GM19043 (cell line): ENCODE results near the gene NKG7.

Experiments used
- ATAC-seq: cut with Tn5 transposase; IDR thresholded peaks from one replicate; pipeline ENCODE4 v1.9.1; 2021; ENCODE audit warnings: low read depth; ENCODE audit not compliant: unreplicated experiment

The NKG7 gene

DNA sequence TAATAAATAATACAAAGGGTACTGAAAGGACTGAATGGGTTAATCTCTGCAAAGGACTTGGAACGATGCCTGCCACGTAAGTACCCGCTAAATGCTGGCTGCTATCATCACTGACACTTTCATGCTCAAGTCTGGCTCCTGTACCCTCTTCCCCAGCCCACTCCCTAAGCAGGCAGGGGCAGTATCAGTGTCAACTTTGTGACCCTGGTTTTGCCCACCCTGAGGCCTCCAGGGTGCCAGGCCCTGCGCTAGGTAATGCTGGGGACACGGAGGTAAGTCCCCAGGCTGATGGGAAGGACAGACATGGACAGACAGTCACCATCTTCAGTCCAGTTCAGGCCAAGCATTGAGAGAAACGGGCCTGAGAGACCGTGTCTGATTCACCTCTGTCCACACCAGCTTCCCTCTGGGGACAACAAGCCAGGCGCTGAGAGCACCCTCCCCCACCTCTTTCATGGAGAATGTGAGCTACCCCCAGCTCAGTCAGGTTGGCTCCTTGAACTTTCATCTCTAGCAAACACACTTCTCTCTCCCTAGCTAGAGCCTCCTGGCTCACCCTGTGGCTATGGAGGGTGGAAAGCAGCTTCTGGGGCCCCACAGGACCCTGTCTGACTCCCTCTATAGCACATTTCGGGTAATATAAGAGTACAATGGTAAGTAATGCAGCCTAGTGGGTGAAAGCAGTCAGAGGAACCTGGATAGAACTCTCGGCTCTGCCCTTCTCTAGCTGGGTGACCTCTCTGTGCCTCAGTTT, 7.1 kb downstream of the NKG7 start:
- no peak for ATAC-seq

DNA sequence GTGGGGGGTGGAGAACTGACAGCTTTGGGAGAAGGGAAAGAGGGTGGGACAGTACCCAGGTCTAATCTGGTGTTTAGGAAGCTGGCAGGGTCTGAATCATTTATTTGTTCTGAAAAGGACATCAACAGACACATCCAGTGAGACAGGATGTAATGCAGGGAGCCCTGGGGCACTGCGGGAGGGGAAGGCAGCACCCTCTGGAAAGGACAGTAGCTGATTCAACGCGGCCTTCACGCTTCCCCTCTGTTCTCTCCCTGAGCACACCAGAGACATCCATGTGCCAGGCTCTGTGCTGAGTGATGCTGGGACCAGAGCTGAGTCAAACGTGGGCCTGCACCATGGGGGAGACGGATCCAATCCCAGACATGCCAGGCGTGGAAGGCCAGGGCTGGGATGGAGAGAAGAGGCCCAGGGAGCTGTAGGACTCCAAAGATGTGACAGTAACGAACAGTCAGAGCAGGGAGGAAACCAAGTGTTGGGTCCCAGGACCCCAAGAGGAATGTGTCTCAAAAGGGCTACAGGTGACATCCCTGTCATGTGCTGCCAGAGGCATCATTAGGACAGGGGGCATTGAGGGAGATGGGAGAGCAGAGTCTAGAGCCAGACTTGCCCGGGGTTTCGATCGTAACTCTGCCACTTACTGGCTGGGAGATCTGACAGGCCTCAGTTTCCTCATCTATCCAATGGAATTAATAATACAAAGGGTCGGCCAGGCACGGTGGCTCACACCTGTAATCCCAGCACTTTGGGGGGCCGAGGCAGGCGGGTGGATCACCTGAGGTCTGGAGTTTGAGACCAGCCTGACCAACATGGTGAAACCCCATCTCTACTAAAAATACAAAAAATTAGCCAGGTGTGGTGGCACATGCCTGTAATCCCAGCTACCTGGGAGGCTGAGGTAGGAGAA, 8.0 kb downstream of the NKG7 start:
- no peak for ATAC-seq

DNA sequence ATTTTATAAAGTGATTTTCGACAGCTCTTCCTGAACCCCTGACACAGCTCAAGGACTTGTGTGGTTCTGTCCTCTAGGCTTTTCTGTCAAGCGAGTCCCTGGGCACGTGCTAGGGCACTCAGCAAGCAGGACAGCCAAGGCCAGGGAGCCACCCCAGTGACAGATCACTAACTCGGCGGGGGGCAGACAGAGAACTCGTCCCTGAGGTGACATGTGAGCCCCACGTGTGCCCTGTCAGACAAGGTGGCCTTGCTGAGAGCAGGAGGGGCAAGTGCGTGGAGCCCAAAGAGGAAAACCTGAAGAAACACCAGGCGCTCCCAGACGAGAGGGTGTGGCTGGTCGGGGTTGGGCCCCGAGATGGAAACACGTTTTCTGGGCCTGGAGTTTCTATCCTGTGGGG, 11.2 kb downstream of the NKG7 start:
- ATAC-seq, result no peak

DNA sequence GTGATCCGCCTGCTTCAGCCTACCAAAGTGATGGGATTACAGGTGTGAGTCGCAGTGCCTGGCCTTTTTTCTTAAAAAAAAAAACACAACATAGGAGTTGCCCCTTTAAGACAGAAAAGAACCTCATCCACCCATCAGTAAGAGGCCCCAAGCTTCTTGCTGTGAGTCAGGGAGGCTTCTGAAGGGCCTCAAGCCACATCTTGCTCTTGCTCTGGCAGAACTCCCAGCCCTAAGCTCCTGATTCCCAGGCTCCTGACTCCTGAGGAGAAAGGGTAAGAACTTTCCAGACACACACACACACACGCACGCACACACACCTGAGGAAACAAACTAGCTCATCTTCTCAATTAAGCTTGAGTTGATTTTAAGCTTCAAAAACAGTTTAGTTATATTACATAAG, 13.2 kb downstream of the NKG7 start:
- no peak for ATAC-seq

DNA sequence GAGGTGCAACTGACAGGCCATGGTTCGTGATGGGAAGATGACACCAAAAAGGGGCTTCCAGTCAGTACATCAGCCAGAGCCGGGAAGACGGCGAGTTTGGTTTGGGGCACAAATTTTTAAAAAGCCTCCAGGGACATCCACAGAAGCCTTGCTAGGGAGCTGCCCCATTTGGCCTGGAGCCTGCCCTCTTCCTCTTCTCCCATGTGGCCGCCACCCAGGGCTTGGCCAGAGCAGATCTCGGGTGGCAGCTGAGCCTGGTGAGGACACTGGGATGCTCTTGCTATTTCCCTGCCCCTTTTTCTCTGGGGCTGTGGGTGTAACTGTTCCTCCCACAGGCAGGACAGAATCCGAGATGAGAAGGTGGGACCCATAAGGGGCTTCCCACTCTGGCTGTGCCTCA, 14.5 kb downstream of the NKG7 start:
- ATAC-seq, result no peak

DNA sequence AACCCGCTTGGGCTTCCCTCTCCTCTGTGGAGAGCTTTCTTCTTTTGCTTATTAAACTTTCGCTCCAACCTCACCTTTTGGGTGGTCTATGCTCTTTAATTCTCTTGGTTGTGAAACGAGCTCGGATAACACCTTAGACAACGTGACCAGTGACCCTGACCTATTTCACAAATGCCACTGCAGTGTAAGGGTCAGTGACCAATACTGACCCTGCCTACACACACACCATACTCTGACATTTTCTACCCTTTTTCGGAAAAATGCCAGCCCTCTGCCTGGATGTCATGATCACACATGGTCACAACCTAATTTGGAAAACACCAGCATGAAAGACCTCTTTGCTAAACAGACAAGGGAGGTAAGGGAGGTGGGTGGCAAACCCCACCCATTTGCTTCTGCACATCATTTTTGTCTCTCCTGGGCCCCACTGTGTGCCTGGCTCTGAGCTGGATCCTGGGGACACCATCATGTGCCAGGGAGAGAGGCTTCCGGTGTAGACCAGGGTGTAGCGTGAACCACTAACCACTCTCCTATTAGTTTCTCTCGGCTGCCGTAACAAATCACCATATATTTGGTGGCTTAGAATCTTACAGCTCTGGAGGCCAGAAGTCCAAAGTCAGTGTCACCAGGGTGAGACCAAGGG, 16.2 kb downstream of the NKG7 start:
- no peak for ATAC-seq

DNA sequence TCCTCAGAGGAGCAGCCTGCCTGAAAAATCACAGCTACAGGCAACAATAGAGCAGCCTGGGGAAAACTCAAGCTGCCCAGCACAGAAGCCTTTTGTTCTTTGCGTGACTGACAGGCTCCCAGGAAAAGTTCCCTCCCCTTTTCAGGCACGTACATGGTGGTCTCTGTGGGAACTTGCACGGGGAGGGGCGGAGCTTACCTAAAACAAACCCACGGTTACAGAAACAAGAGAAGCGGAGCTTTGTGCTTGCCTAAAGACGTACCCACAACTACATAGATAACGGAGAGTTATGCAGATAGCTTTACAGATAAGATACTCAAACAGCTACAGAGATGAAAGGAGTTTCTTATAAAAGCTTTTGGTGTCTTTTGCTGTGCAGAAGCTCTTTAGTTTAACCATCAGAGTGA, 17.7 kb downstream of the NKG7 start:
- ATAC-seq, result no peak

DNA sequence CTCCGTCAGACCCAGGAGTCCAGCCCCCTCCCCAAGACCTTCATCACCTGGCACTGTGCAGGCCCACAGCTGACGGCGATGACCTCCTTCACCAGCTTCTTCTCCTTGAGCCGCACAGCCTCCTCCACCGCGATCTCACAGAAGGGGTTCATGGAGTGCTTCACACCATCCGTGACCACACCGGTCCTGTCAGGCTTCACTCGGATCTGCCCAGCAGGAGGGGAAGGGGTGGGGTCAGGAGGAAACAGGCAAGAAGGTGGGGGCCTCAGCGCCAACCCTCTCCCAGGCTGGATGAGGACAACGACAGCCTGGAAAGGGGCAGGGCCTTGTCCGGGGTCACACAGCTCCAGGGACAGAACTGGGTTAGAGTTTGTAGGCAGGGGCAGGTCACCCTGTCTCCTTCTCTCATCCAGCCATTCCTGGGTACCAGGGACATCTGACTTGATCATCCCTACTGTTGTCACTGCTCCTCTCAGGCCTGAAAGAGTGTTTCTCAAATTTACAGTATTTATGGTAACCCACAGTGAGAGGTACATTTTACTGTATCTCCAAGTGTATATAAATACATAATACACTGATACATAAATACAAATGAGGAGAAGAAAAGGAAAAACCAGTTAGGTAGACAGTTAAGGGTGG, 18.2 kb downstream of the NKG7 start:
- ATAC-seq, result no peak

DNA sequence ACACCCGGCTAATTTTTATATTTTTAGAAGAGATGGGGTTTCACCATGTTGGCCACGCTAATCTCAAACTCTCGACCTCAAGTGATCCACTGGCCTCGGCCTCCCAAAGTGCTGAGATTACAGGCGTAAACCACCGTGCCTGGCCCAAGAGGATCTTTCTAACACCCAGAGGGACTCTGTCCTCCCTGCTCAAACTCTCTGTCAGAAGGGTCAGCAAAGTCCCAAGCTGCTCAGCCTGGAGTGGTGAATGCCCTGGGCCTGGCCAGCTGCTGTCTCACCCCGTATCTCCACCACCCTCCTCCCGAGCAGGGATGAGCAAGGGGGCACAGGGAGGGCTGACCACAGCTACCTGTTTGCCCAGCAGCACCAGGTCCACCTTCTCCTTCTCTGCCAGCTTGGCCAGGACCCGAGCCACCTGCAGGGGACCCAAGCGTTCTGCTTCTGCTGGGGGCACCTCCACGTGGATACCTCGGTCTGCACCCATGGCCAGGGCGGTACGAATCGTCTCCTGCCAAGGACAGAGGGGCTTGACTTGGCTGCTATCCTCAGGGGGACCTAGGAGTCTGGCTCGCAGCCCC, 19.6 kb downstream of the NKG7 start:
- ATAC-seq, result no peak

DNA sequence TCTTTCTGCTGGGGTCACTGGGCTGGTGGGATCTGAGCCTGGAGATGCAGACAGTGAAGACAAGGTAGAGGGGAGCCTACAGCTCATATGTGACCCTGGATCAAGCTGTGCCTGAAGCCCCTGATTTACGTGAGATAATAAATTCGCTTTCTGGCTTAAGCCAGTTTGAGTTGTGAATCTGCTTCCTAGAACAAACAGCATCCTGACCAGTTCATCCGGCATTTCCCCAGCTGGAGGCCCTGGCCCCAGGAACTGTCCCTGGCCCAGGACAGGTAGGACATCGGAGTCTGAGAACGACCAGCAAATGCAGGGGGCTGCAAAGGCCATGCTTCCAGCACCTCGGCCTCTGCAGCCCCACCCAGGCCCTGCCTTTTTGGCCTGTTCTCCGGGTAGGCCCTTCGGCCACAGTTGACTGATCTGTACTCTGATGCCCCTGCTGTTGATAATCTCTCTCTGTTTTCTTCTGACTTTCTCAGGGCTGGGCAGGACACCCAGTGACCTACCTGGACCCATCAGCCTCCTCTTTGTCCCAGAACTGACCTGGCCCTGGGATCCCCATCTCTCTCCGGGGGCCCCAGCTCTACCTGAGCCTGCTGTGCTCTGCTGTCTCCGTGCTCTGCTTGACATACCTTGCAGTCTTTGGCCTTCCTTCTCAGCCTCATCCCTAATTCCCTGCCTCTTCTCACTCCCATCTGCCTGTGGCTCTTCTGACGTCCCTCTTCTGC, 21.0 kb downstream of the NKG7 start:
- ATAC-seq, result no peak

DNA sequence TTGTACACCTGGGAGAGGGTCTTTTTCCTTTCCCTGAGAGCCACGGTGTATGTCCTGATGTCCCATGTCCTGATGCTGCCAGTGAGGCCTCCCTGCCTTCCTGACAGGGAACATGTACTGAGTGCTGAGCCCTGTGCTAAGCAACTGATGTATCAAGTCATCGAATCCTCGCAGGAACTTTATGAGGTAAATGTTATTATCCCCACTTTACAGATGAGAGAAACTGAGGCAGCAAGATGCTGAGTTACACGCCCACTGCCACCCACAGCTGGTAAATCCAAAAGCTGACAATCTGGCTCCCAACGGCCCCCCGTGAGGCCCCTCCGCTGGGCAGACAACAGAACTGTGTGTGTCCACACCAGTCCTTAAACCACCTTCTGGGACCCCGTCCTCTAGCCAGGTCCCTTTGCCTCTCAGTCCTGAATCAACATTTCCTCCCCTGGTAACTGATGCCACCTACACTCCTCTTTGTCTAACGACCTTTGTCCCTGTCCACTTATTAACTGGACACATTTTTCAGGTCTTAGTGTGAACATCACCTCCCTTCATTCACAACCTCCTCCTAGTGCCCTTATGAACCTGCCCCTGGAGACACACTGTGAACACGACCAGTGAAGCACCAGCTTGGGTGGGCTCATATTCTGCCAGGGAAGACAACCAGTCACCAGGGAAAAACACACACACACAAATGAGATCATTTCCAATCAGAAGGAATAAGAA, 25.1 kb downstream of the NKG7 start:
- no peak for ATAC-seq

DNA sequence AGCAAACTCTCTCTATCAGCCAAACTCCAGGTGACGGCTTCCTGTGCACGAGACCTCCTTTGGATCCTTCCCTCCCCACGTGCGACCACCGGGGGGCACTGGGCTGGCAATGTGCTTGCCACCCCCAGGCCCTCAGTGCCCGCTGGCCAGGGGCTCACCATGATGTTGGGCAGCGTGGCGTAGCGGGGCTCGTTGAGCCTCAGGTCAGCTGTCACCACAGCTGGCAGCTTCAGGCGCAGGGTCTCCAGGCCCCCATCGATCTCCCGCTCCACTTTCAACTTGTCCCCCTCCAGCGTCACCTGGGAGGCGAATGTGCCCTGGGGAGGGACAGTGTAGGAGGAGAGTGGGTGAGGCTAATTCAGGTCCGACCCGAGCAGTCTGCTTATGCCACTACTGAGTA, 25.7 kb downstream of the NKG7 start:
- ATAC-seq, result no peak

DNA sequence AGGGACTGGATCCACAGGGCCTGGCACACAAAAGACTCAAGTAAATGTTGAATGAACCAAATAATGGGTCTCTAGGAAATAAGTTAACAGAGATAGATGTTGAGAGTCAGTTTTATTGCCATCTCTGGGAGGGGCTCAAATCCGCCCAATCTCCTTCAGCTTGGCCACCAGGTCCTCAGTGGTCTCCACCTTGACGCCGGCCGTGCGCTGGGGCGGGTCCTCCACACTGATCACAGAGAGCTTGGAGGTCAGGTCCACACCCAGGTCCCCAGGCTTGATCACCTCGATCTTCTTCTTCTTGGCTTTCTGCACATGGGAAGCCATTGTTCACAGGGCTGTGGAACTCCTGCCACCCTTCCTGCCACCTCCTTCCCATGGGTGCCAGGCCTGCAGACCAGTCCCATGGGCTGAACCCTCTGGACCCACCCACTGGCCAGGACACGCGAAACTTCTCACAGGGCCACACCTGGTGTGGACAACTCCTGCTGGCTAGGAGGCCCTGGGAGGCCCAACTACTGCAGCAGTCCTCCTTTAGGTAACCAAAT, 27.3 kb downstream of the NKG7 start:
- no peak for ATAC-seq

DNA sequence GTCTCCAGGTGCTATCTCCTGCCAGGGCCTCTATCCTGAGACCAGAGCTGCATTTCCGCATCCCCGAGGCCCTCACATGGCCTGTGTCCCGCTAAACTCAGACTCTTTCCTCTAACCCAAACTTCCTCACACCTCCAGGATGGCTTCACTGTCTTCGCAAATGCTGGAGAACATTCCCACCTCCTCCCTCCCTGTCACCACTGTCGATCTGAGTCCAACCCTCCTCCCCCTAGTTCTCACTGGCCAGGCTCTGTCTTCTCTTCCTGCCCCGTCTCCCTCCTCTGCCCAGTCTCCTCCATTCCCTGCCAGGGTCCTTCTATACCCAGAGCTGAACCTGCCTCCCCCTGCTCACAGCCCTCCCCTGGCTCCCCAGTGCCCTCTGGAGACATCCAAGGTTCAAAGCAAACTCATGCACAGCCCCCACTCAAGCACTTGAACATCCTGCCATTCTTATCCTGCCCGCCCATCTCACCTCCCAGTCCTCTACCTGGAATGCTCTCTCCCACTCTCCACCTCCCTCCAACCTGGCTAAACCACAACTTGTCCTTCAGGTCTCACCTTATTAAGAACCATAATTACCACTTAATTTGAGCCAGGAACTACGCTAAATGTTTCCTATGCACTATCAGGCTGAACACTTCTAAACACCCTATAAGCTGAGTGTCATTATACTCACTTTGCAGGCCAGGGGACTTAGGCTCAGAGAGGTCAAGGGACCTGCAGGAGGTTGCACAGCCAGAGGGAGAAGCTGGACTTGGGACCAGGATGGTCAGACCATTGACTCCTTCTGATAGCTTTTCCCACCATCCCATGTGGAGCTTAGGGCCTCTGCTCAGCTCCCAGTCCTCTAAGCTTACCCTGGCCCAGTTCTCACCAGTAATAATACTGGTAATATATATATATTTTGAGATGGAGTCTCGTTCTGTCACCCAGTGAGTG, 29.6 kb downstream of the NKG7 start:
- no peak for ATAC-seq

DNA sequence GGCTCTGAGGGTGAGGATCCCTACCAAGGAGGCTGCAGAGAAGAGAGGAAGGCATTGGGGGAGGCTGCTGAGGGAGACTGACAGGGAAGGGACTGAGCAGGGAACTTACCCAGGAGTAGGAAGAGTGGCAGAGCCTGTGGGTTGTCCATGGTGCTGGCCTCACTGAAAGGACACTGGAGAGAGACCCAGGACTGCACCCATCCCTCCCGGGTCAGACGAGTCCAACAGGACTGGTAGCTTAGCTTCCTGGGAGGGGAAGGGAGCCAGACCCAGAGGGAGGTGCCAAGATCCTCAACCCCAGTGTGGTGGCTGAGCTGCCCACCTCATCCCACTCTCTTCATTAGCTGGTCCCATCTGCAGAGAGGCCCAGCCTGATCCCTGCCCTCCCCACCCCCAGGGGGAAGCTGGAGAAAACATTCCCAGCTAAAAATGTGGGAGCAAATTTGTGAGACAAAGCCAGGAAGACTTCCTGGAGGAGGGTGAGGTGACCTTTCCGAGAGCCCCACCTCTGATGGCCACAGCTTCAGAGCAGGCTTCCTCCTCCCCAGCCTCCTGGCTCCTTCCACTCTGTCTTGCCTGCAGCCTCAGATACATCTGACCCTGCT, 30.4 kb downstream of the NKG7 start, which contains the start of gene VSIG10L:
Gene VSIG10L (minus strand): TSS at position 164 of the 605 bp plus-strand sequence. CDS start 15 bp downstream, at position 149.
- ATAC-seq, result no peak

DNA sequence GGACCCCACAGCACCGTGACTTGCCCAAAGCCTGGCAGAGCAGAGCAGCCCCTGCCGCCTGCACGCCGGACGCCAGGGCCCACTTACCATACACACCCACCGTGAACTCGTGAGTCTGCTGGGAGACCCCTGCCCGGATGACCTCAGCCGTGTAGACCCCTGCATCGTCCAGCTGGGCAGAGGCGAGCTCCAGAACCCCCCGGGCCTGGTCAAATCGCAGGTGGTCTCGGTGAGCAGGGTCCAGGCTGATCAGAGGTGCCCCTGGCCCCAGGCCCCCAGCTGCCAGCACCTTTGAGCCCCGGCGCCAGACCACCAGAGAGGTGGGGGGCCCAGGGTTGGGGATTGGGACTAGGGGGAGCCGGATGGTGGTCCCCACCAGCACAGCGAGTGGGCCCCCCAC, 31.4 kb downstream of the NKG7 start:
- ATAC-seq, result no peak
